Suprapubic skin (tissue), 4 donors: ENCODE results near the gene WFIKKN1. TPM values are rescaled to one million over a fixed set of nuclear protein-coding genes. Genes with fewer than 3 reads are reported as not detected.
A peak's percentile ranks its signal among the peaks of the same experiment; 100 is the strongest.

ENCODE experiments used
- DNase-seq, 2 donors: peaks; one replicate each; pipeline ENCODE4 v3.0.0-alpha.2; 2019; ENCODE audit warnings: low spot score in 2 of 2
- H3K27ac ChIP-seq: fragments of 200-600 bp; sonication (generic); one replicate; pipeline ENCODE4 v1.5.1; 2019
- H3K27me3 ChIP-seq: fragments of 200-600 bp; sonication (generic); one replicate; pipeline ENCODE4 v1.5.1; 2019
- H3K36me3 ChIP-seq: fragments of 200-600 bp; sonication (generic); one replicate; pipeline ENCODE4 v1.5.1; 2019
- H3K4me1 ChIP-seq: fragments of 200-600 bp; sonication (generic); one replicate; pipeline ENCODE4 v1.5.1; 2019
- H3K4me3 ChIP-seq: fragments of 200-600 bp; sonication (generic); one replicate; pipeline ENCODE4 v1.5.1; 2019; ENCODE audit warnings: mild to moderate bottlenecking
- H3K9me3 ChIP-seq: fragments of 200-600 bp; sonication (generic); one replicate; pipeline ENCODE4 v1.5.1; 2019
- CTCF ChIP-seq, 2 donors: fragments of 200-600 bp in 1 of 2; fragments of 450-650 bp in 1 of 2; sonication (generic) in 1 of 2; IDR thresholded peaks; one replicate each; pipeline ENCODE4 v1.5.1; 2016 to 2019; ENCODE audit warnings: antibody characterized with exemption in 2 of 2, mild to moderate bottlenecking in 1 of 2, moderate library complexity in 1 of 2
- EP300 ChIP-seq: sonication (generic); formaldehyde crosslinking; IDR thresholded peaks from one replicate; pipeline ENCODE4 v1.6.1; 2017; ENCODE audit warnings: antibody characterized with exemption
- POLR2A ChIP-seq, 2 donors: fragments of 450-650 bp; IDR thresholded peaks; one replicate each; pipeline ENCODE4 v1.6.1; 2017; ENCODE audit warnings: antibody characterized with exemption in 2 of 2, mild to moderate bottlenecking in 2 of 2, moderate library complexity in 2 of 2
- POLR2AphosphoS5 ChIP-seq, 3 donors: sonication (generic); formaldehyde crosslinking; IDR thresholded peaks; one replicate each; pipeline ENCODE4 v1.6.1; 2017; ENCODE audit warnings: antibody characterized with exemption in 3 of 3
- WGBS: methylation state at CpG from one replicate; pipeline ENCODE4 v1.1.5; 2018; 5-methylcytosine and 5-hydroxymethylcytosine counted together
- total RNA-seq, 4 donors: library from RNA; depleted of rRNA; stranded (reverse); fragments of >200 nt; gene quantifications; one replicate each; pipeline ENCODE4 v1.1.0, GENCODE V29; 2016

WFIKKN1 gene
- total RNA-seq, 4 donors from 2014 or later: 1.2 to 12.6 (median 4.6) TPM

GRCh38 chr16:615122-615521, 15.7 kb upstream of the WFIKKN1 start:
- TF ChIP-seq EP300 (no peak), POLR2AphosphoS5 (IDR thresholded peaks at IDR 0.05) (no peak), POLR2A (IDR thresholded peaks at IDR 0.05) (no peak), CTCF (IDR thresholded peaks at IDR 0.05) (no peak)
- Histone ChIP-seq H3K27ac (no peak overlapping the region), H3K36me3 (peaks cover 9% of the 10 kb centered on the region), H3K4me1 (peaks cover 29% of the 10 kb centered on the region), H3K9me3 (no peaks in the 10 kb centered on the region), H3K4me3 (no peak overlapping the region), H3K27me3 (no peaks in the 10 kb centered on the region)
- 86% methylated on average over 13 of the region's 13 CpGs for WGBS
- DNase-seq: no peak

GRCh38 chr16:616733-617586, 13.8 kb upstream of the WFIKKN1 start:
- DNase-seq: no peak
- Histone ChIP-seq H3K9me3 (no peaks in the 10 kb centered on the region), H3K27ac (no peak overlapping the region), H3K4me1 (peaks cover 33% of the 10 kb centered on the region), H3K36me3 (peaks cover 9% of the 10 kb centered on the region), H3K27me3 (no peaks in the 10 kb centered on the region), H3K4me3 (no peak overlapping the region)
- TF ChIP-seq POLR2AphosphoS5 (IDR thresholded peaks at IDR 0.05) (no peak), CTCF (IDR thresholded peaks at IDR 0.05) (no peak), POLR2A (IDR thresholded peaks at IDR 0.05) (no peak), EP300 (no peak)
- 91% methylated on average over 21 of the region's 39 CpGs for WGBS

- Histone ChIP-seq H3K27ac (peak overlapping the region; percentile 8), H3K9me3 (no peaks in the 10 kb centered on the region), H3K36me3 (peaks cover 9% of the 10 kb centered on the region), H3K4me1 (peaks cover 42% of the 10 kb centered on the region), H3K27me3 (no peaks in the 10 kb centered on the region), H3K4me3 (no peak overlapping the region)
- DNase-seq: no peak
- WGBS: 75% methylated on average over 13 of the region's 16 CpGs
- TF ChIP-seq EP300 (no peak), POLR2AphosphoS5 (IDR thresholded peaks at IDR 0.05) (no peak), POLR2A (IDR thresholded peaks at IDR 0.05) (no peak), CTCF (IDR thresholded peaks at IDR 0.05) (no peak)
These were observed 12.9 kb upstream of the WFIKKN1 start for GRCh38 chr16:617855-618254.

- DNase-seq: no peak
- peak overlapping the region; percentile 63 for H3K27ac ChIP-seq
- no peaks in the 10 kb centered on the region for H3K9me3 ChIP-seq
- H3K4me1 ChIP-seq: peaks cover 47% of the 10 kb centered on the region
- H3K4me3 ChIP-seq: no peak overlapping the region
- H3K27me3 ChIP-seq: no peaks in the 10 kb centered on the region
- H3K36me3 ChIP-seq: peaks cover 3% of the 10 kb centered on the region
- 85% methylated on average over 20 of the region's 20 CpGs for WGBS
- TF ChIP-seq CTCF (IDR thresholded peaks at IDR 0.05): no peak
- no peak for TF ChIP-seq POLR2A (IDR thresholded peaks at IDR 0.05)
- no peak for TF ChIP-seq EP300
- no peak for TF ChIP-seq POLR2AphosphoS5 (IDR thresholded peaks at IDR 0.05)
These were observed 11.2 kb upstream of the WFIKKN1 start for GRCh38 chr16:619476-620100.
